Endothelial cell of hepatic sinusoid (primary cell): ENCODE data around the gene PFDN2.
"Not testable (repeated sequence)": the region's sequence is repeated elsewhere in the genome, so short reads cannot be mapped to it uniquely, and the experiment has no call there.

ENCODE experiments used
- in situ Hi-C: cut with HindIII; loops from 2 replicates; pipeline ENCODE4 v1.10.0; 2017; ENCODE audit warnings: low sequenced_read_pairs

PFDN2 gene

DNA sequence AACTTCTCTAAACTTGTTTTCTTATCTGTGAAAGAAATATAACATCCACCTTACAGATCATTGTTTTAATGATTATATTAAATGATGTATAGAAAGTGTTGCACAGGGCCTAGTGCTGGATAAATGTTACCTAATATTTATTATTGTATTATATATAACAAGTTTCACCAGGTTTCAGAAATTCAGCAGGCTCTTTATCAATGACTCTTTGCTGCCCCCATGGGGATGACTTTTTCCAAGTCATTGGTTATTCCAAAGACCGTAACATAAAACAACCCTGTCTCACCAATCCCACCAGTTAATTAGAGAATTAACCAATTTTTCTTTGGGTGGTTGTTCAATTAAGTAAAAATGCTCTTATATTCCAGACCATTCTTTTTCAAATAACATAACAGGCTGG lies 21.9 kb upstream of the PFDN2 start:
- in situ Hi-C loops = loop anchor here (5.0 kb wide), 1 partner anchor 47 kb away; no protein-coding TSS in a partner anchor

- in situ Hi-C loops = no loop called here
Measured at GRCh38 chr1:161138431-161138830, 20.6 kb upstream of the PFDN2 start.

DNA sequence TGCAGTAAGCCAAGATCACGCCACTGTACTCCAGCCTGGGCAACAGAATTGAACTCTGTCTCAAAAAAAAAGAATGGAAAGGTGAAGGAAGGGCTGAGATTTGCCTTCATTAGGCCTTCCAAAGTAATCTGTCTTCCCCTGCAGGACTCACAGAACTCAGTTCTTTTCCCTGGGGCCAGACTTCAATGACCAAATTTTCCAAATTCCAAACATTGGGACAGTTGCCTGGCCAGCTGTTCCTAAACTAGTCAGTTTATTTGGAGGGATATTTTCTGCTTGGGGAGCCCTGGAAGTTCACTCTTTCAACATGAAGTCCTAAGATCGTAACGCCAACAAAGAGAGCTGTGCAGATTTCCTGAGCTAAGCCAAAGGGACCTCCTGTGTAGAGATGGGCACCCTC lies 20.0 kb upstream of the PFDN2 start:
- in situ Hi-C loops = no loop called here

GRCh38 chr1:161133220-161133740 lies 15.4 kb upstream of the PFDN2 start:
- in situ Hi-C loops = no loop called here

GRCh38 chr1:161132410-161133219 lies 14.8 kb upstream of the PFDN2 start, which contains the start of gene DEDD:
Gene DEDD (minus strand): TSS chr1:161132667. CDS start chr1:161124462, 8,205 bp downstream.
- in situ Hi-C loops = no loop called here

DNA sequence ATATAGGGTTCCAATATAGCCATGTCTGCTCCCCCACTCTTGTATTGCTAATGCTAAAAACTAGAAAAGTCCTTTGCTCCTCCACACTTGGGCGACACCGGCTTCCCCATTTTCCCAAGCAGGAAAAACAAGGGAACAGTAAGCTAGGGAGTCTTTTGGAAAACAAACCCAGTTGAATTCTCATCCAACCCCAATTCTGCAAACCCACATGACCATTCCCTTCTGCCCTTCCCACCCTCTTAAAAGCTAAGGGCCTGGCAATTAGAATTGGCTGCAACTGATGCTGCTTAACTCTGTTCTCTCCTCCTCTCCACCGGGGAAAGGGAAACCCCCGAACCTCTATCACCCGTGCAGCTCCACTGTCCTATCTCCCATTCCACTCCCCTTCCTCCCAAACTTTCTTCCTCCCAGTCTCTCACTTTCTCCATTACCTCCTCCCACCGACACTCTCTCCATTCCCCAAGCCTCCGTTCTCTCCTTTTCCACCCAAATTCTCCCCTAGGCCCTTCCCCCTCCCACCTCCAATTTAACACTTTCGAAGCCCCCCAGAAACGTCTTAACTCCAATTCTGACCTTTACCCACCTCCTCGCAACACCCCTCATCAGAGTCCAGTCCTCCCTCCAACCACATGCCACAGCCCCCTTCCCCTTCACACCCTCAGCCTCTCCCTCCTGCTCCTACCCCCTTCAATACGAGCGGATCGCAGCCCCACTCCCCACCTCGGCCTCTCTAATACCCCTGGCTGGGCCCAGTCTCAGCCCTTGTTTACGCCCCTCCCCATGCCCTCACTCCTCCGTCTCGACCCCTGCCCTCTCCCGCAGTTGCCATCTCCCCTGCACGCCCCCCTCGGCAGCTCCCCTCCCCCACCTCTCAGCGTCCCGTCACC lies 13.9 kb upstream of the PFDN2 start:
- in situ Hi-C loops = no loop called here

DNA sequence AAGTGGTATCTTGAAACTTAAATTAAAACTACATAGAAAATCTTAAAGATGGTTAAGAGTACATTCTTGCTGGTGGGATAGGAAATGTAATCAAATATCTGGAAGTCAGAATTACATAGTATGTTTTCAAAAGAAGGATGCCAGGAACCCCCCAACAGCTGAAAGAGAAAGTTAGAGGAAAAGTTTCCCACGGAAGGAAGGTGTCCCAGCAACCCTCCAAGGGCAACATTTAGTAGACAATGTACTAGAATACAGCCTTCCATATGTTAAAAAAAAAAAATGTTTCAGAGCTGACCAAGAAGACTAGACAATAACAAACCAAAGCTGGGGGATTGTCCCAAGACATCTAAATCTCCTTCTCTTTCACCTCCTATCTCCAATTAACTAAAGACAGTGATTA lies 12.4 kb upstream of the PFDN2 start:
- in situ Hi-C loops = no loop called here

GRCh38 chr1:161128591-161129420 lies 11.0 kb upstream of the PFDN2 start:
- in situ Hi-C loops = loop anchor here (5.0 kb wide), 2 partner anchors 82 to 93 kb away; partner anchors contain the start of genes APOA2 and USF1

DNA sequence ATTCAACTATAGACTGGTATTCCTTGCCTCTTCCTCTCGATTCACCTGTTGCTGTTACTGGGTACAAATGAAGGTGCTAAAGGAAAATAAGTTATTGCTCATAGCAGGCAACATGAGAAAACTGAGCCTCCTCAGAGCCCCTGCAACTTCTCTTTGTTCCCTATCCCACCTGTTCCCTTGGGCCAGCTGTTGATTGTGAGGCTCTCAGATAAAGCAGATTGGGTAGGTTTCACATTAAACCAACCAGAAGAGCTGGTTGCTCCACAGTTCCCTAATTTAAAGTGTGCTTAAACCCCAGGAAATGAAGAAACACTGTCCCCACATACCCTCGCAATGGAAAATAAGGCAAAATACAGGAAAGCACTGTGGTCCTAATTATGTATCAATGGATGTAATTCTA lies 9.8 kb upstream of the PFDN2 start:
- in situ Hi-C loops = loop anchor here (5.0 kb wide), 2 partner anchors 80 to 95 kb away; partner anchors contain the start of genes APOA2 and USF1

- in situ Hi-C loops = no loop called here
Measured at GRCh38 chr1:161122967-161123366, 5.1 kb upstream of the PFDN2 start.

- in situ Hi-C loops = no loop called here
Measured at GRCh38 chr1:161121834-161122233, 4.0 kb upstream of the PFDN2 start.

GRCh38 chr1:161121042-161121650 lies 3.3 kb upstream of the PFDN2 start:
- in situ Hi-C loops = no loop called here

- in situ Hi-C loops = no loop called here
Measured at GRCh38 chr1:161119092-161119903, 1.5 kb upstream of the PFDN2 start.

DNA sequence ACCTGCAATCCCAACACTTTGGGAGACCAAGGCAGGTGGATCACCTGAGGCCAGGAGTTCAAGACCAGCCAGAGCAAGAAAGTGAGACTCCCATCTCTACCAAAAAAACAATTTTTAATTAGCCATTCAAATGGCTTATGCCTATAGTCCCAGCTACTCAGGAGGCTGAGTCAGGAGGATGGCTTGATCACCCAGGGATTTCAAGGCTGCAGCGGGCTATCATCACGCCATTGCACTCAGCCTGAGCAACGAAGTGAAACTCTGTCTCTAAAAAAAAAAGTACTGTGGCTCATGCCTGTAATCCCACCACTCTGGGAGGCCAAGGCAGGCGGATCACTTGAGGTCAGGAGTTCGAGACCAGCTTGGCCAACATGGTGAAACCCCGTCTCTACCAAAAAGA lies 1.9 kb downstream of the PFDN2 start:
- in situ Hi-C loops = not testable (repeated sequence)

GRCh38 chr1:161115132-161115711 lies 2.6 kb downstream of the PFDN2 start:
- in situ Hi-C loops = no loop called here

DNA sequence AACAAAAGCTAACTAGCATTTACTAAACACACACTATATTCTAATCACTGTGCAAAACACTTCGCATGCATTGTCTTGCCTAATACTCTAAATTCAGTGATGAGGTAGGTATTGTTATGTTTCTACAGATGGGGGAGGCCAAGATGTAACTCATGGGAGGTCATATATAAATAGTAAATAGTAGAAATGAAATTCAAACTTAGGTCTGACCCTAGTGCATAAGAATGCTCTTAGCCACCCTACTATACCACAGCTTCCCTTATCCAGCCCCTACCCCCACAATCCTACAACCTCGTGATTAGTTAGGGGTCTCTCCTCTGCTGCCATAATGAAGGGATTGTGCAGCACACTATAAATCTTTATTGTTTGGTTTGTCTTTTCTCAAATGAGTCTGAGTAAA lies 3.3 kb downstream of the PFDN2 start:
- in situ Hi-C loops = no loop called here

GRCh38 chr1:161113915-161114314 lies 3.9 kb downstream of the PFDN2 start:
- in situ Hi-C loops = no loop called here

DNA sequence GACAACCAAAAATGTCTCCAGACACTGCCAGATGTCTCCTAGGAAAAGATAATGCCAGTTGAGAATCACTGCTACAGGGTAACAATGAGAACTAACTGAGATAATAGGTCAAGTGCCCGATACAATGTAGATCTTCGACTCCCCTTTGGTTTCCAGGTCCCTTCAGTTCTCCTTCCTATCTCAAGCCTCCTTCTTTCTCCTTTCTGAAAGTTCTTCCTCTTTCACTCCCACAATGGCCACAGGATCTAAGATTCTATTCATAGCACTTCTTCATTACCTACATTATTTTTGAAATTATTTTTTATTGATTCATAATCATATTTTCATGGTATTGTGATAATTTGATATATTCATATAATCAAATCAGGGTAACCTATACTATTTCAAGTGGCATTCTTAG lies 6.3 kb downstream of the PFDN2 start:
- in situ Hi-C loops = no loop called here

DNA sequence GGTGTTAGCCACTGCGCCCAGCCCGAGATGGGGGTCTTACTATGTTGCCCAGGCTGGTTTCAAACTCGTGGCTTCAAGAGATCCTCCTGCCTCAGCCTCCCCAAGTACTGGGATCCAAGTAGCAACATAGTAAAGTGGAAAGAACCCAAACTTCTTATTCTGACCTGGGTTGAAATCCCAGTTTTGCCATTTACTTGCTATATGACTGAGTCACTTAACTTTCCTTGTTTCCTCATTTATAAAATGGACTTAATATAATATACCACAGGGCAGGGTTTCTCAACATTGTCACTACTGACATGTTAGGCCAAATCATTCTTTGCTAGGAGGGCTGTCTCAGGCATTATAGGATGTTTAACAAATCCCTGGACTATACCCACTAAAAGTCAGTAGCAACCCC lies 6.7 kb downstream of the PFDN2 start:
- in situ Hi-C loops = no loop called here
